ENCODE data around the gene FBXO48.

The FBXO48 gene

GRCh38 chr2:68468801-68469200 is 1.7 kb upstream of the FBXO48 start:
- Histone ChIP-seq H3K9me3 (replicated peaks; ENCODE audit: low read length) (no peaks in the 10 kb centered on the region), H3K27me3 (ENCODE audit: control insufficient read depth, insufficient read depth, low read length) (no peaks in the 10 kb centered on the region), H3K36me3 (ENCODE audit: insufficient read depth, low read length) (no peaks in the 10 kb centered on the region), H3K4me1 (ENCODE audit: control insufficient read depth, insufficient read depth, low read length) (peaks cover 19% of the 10 kb centered on the region), H3K4me3 (ENCODE audit: low read length) (peak overlapping the region; percentile 92), H3K4me2 (ENCODE audit: low read length) (peak overlapping the region; percentile 88), H3K9ac (ENCODE audit: low read depth, low read length) (no peak overlapping the region)

- H3K4me3 ChIP-seq (ENCODE audit: low read length): peak overlapping the region; percentile 99
- H3K9ac ChIP-seq (ENCODE audit: low read depth, low read length): peak overlapping the region; percentile 88
- H3K4me1 ChIP-seq (ENCODE audit: control insufficient read depth, insufficient read depth, low read length): peaks cover 19% of the 10 kb centered on the region
Observed at GRCh38 chr2:68466778-68467076, 367 bp downstream of the FBXO48 start.

GRCh38 chr2:68466361-68466777 is 725 bp downstream of the FBXO48 start:
- peak overlapping the region; percentile 95 for H3K4me2 ChIP-seq (ENCODE audit: low read length)
- peaks cover 19% of the 10 kb centered on the region for H3K4me1 ChIP-seq (ENCODE audit: control insufficient read depth, insufficient read depth, low read length)
- no peaks in the 10 kb centered on the region for H3K36me3 ChIP-seq (ENCODE audit: insufficient read depth, low read length)
- peak overlapping the region; percentile 88 for H3K9ac ChIP-seq (ENCODE audit: low read depth, low read length)
- no peaks in the 10 kb centered on the region for H3K9me3 ChIP-seq (replicated peaks; ENCODE audit: low read length)
- H3K4me3 ChIP-seq (ENCODE audit: low read length): peak overlapping the region; percentile 99
- no peaks in the 10 kb centered on the region for H3K27me3 ChIP-seq (ENCODE audit: control insufficient read depth, insufficient read depth, low read length)

More at GRCh38 chr2:68466778-68467076, 367 bp downstream of the FBXO48 start:
- Histone ChIP-seq H3K36me3 (ENCODE audit: insufficient read depth, low read length) (no peaks in the 10 kb centered on the region), H3K27me3 (ENCODE audit: control insufficient read depth, insufficient read depth, low read length) (no peaks in the 10 kb centered on the region), H3K9me3 (replicated peaks; ENCODE audit: low read length) (no peaks in the 10 kb centered on the region), H3K4me2 (ENCODE audit: low read length) (peak overlapping the region; percentile 95)

GRCh38 chr2:68465081-68465916 is 1.8 kb downstream of the FBXO48 start:
- H3K4me1 ChIP-seq (ENCODE audit: control insufficient read depth, insufficient read depth, low read length): peaks cover 19% of the 10 kb centered on the region
- no peak overlapping the region for H3K9ac ChIP-seq (ENCODE audit: low read depth, low read length)
- peak overlapping the region; percentile 95 for H3K4me2 ChIP-seq (ENCODE audit: low read length)
- no peaks in the 10 kb centered on the region for H3K36me3 ChIP-seq (ENCODE audit: insufficient read depth, low read length)
- no peaks in the 10 kb centered on the region for H3K27me3 ChIP-seq (ENCODE audit: control insufficient read depth, insufficient read depth, low read length)
- H3K9me3 ChIP-seq (replicated peaks; ENCODE audit: low read length): no peaks in the 10 kb centered on the region
- no peak overlapping the region for H3K4me3 ChIP-seq (ENCODE audit: low read length)

- no peak overlapping the region for H3K4me3 ChIP-seq (ENCODE audit: low read length)
- no peaks in the 10 kb centered on the region for H3K36me3 ChIP-seq (ENCODE audit: insufficient read depth, low read length)
- H3K4me2 ChIP-seq (ENCODE audit: low read length): no peak overlapping the region
- H3K27me3 ChIP-seq (ENCODE audit: control insufficient read depth, insufficient read depth, low read length): no peaks in the 10 kb centered on the region
- H3K9ac ChIP-seq (ENCODE audit: low read depth, low read length): no peak overlapping the region
- peaks cover 17% of the 10 kb centered on the region for H3K4me1 ChIP-seq (ENCODE audit: control insufficient read depth, insufficient read depth, low read length)
- H3K9me3 ChIP-seq (replicated peaks; ENCODE audit: low read length): no peaks in the 10 kb centered on the region
Observed at GRCh38 chr2:68464651-68465050, 2.4 kb downstream of the FBXO48 start.

GRCh38 chr2:68463287-68463877 is 3.7 kb downstream of the FBXO48 start:
- no peak overlapping the region for H3K4me2 ChIP-seq (ENCODE audit: low read length)
- no peaks in the 10 kb centered on the region for H3K27me3 ChIP-seq (ENCODE audit: control insufficient read depth, insufficient read depth, low read length)
- H3K9ac ChIP-seq (ENCODE audit: low read depth, low read length): no peak overlapping the region
- no peak overlapping the region for H3K4me3 ChIP-seq (ENCODE audit: low read length)
- H3K9me3 ChIP-seq (replicated peaks; ENCODE audit: low read length): no peaks in the 10 kb centered on the region
- peaks cover 24% of the 10 kb centered on the region for H3K4me1 ChIP-seq (ENCODE audit: control insufficient read depth, insufficient read depth, low read length)
- no peaks in the 10 kb centered on the region for H3K36me3 ChIP-seq (ENCODE audit: insufficient read depth, low read length)

GRCh38 chr2:68458981-68459380 is 8.1 kb downstream of the FBXO48 start:
- no peaks in the 10 kb centered on the region for H3K27me3 ChIP-seq (ENCODE audit: control insufficient read depth, insufficient read depth, low read length)
- peaks cover 24% of the 10 kb centered on the region for H3K4me1 ChIP-seq (ENCODE audit: control insufficient read depth, insufficient read depth, low read length)
- H3K9ac ChIP-seq (ENCODE audit: low read depth, low read length): peak overlapping the region; percentile 16
- H3K4me2 ChIP-seq (ENCODE audit: low read length): peak overlapping the region; percentile 65
- no peaks in the 10 kb centered on the region for H3K36me3 ChIP-seq (ENCODE audit: insufficient read depth, low read length)
- no peak overlapping the region for H3K4me3 ChIP-seq (ENCODE audit: low read length)
- no peaks in the 10 kb centered on the region for H3K9me3 ChIP-seq (replicated peaks; ENCODE audit: low read length)

GRCh38 chr2:68456198-68456597 is 10.9 kb downstream of the FBXO48 start:
- Histone ChIP-seq H3K9me3 (replicated peaks; ENCODE audit: low read length) (no peaks in the 10 kb centered on the region), H3K36me3 (ENCODE audit: insufficient read depth, low read length) (no peaks in the 10 kb centered on the region), H3K4me1 (ENCODE audit: control insufficient read depth, insufficient read depth, low read length) (peaks cover 24% of the 10 kb centered on the region), H3K4me2 (ENCODE audit: low read length) (no peak overlapping the region), H3K4me3 (ENCODE audit: low read length) (no peak overlapping the region), H3K27me3 (ENCODE audit: control insufficient read depth, insufficient read depth, low read length) (no peaks in the 10 kb centered on the region), H3K9ac (ENCODE audit: low read depth, low read length) (no peak overlapping the region)

- H3K27me3 ChIP-seq (ENCODE audit: control insufficient read depth, insufficient read depth, low read length): no peaks in the 10 kb centered on the region
- H3K4me1 ChIP-seq (ENCODE audit: control insufficient read depth, insufficient read depth, low read length): peaks cover 21% of the 10 kb centered on the region
- no peak overlapping the region for H3K9ac ChIP-seq (ENCODE audit: low read depth, low read length)
- H3K4me2 ChIP-seq (ENCODE audit: low read length): no peak overlapping the region
- no peaks in the 10 kb centered on the region for H3K36me3 ChIP-seq (ENCODE audit: insufficient read depth, low read length)
- H3K4me3 ChIP-seq (ENCODE audit: low read length): no peak overlapping the region
- H3K9me3 ChIP-seq (replicated peaks; ENCODE audit: low read length): no peaks in the 10 kb centered on the region
Observed at GRCh38 chr2:68454719-68455118, 12.4 kb downstream of the FBXO48 start.

- Histone ChIP-seq H3K9me3 (replicated peaks; ENCODE audit: low read length) (no peaks in the 10 kb centered on the region), H3K4me1 (ENCODE audit: control insufficient read depth, insufficient read depth, low read length) (peaks cover 12% of the 10 kb centered on the region), H3K27me3 (ENCODE audit: control insufficient read depth, insufficient read depth, low read length) (no peaks in the 10 kb centered on the region), H3K4me2 (ENCODE audit: low read length) (no peak overlapping the region), H3K9ac (ENCODE audit: low read depth, low read length) (no peak overlapping the region), H3K36me3 (ENCODE audit: insufficient read depth, low read length) (no peaks in the 10 kb centered on the region), H3K4me3 (ENCODE audit: low read length) (no peak overlapping the region)
Observed at GRCh38 chr2:68453761-68454360, 13.2 kb downstream of the FBXO48 start.

- no peak overlapping the region for H3K9ac ChIP-seq (ENCODE audit: low read depth, low read length)
- no peaks in the 10 kb centered on the region for H3K9me3 ChIP-seq (replicated peaks; ENCODE audit: low read length)
- H3K27me3 ChIP-seq (ENCODE audit: control insufficient read depth, insufficient read depth, low read length): no peaks in the 10 kb centered on the region
- no peaks in the 10 kb centered on the region for H3K36me3 ChIP-seq (ENCODE audit: insufficient read depth, low read length)
- H3K4me2 ChIP-seq (ENCODE audit: low read length): no peak overlapping the region
- no peak overlapping the region for H3K4me3 ChIP-seq (ENCODE audit: low read length)
- peaks cover 3% of the 10 kb centered on the region for H3K4me1 ChIP-seq (ENCODE audit: control insufficient read depth, insufficient read depth, low read length)
Observed at GRCh38 chr2:68452158-68452900, 14.8 kb downstream of the FBXO48 start.

Measured in skeletal muscle satellite cell (primary cell).